ENCODE data around the gene PTGES. TPM values are rescaled to one million over a fixed set of nuclear protein-coding genes. Genes with fewer than 3 reads are reported as not detected.
A peak's percentile ranks its signal among the peaks of the same experiment; 100 is the strongest.
"Not testable (repeated sequence)": the region's sequence is repeated elsewhere in the genome, so short reads cannot be mapped to it uniquely, and the experiment has no call there.

PTGES gene
- under 1 TPM; 0.25 to 0.38 TPM for total RNA-seq
- 0.04 TPM for polyA plus RNA-seq (2013, experiment 1 of 2)
- polyA plus RNA-seq (2013, experiment 2 of 2), result 0.22 TPM
- 0 to 0.30 (median 0) reads per million in 172 experiments for total RNA-seq

GRCh38 chr9:129752900-129753729 lies at the start of gene PTGES:
TSS of gene PTGES (minus strand) at chr9:129753042. CDS start at chr9:129753012, 30 bp downstream.
- Histone ChIP-seq H3K27ac (ENCODE audit: low read depth in 1 of 2, low read length in 2 of 2) (no peak within 1 kb of the TSS), H3K4me1 (ENCODE audit: insufficient read depth, low read length) (peaks cover 23% of the 10 kb centered on the region), H3K9me3 (ENCODE audit: control insufficient read depth in 1 of 2, insufficient read depth in 1 of 2, low read length in 2 of 2) (no peaks in the 10 kb centered on the region), H3K36me3 (ENCODE audit: insufficient read depth, low read length) (no peaks in the 10 kb centered on the region), H3K27me3 (ENCODE audit: control insufficient read depth in 1 of 2, insufficient read depth in 2 of 2, low read length in 2 of 2) (peaks cover 0 to 3% of the 10 kb centered on the region in 2 experiments), H3K4me3 (ENCODE audit: low read length) (no peak within 1 kb of the TSS)
- DNase-seq, result peak; percentile 18 to 78 (median 46)
- ATAC-seq (ENCODE audit: poor library complexity), result peak; percentile 89
- H3K4me3 Mint-ChIP-seq, result no peak within 1 kb of the TSS
- ChIA-PET POLR2A (no interaction called here), CTCF (interaction anchor here (1.2 kb wide), 1 partner anchor 15 kb away, joined by 3 read pairs; no protein-coding TSS in a partner anchor)
- intact Hi-C loops (cut with DNase I, micrococcal nuclease), result no loop called here
- TF ChIP-seq CTCF (IDR thresholded peaks at IDR 0.05), result no peak
- no peaks in the 10 kb centered on the region for H3K9me3 Mint-ChIP-seq
- peaks cover 24% of the 10 kb centered on the region for H3K4me1 Mint-ChIP-seq (ENCODE audit: low read depth)
- H3K27ac Mint-ChIP-seq, result no peak within 1 kb of the TSS
- peaks cover 12% of the 10 kb centered on the region for H3K27me3 Mint-ChIP-seq
- no peaks in the 10 kb centered on the region for H3K36me3 Mint-ChIP-seq (ENCODE audit: low read depth)

- POLR2A ChIA-PET, result interaction anchor here (1.1 kb wide), 1 partner anchor 91 kb away, joined by 3 read pairs; no protein-coding TSS in a partner anchor
- peak overlapping the region; percentile 1 for H3K27ac Mint-ChIP-seq
- H3K9me3 Mint-ChIP-seq, result no peaks in the 10 kb centered on the region
- CTCF ChIA-PET, result no interaction called here
- H3K4me1 Mint-ChIP-seq (ENCODE audit: low read depth), result peaks cover 19% of the 10 kb centered on the region
- H3K36me3 Mint-ChIP-seq (ENCODE audit: low read depth), result peaks cover 22% of the 10 kb centered on the region
- H3K9me3 ChIP-seq (ENCODE audit: control insufficient read depth in 1 of 2, insufficient read depth in 1 of 2, low read length in 2 of 2), result no peaks in the 10 kb centered on the region
- peaks cover 12% of the 10 kb centered on the region for H3K36me3 ChIP-seq (ENCODE audit: insufficient read depth, low read length)
- intact Hi-C loops (cut with DNase I, micrococcal nuclease), result loop anchor here (5.0 to 10.0 kb wide), 3 partner anchors 159 to 296 kb away; partner anchors contain the start of genes ASB6 (in 1 of the 2), C9orf50 (in 1 of the 2) and NTMT1 (in 1 of the 2)
- no peak overlapping the region for H3K27ac ChIP-seq (ENCODE audit: low read depth in 1 of 2, low read length in 2 of 2)
- peaks cover 25% of the 10 kb centered on the region for H3K4me1 ChIP-seq (ENCODE audit: insufficient read depth, low read length)
- H3K4me3 Mint-ChIP-seq, result peak overlapping the region; percentile 73
- no peaks in the 10 kb centered on the region for H3K27me3 ChIP-seq (ENCODE audit: control insufficient read depth in 1 of 2, insufficient read depth in 2 of 2, low read length in 2 of 2)
- TF ChIP-seq CTCF (IDR thresholded peaks at IDR 0.05), result no peak
- ATAC-seq (ENCODE audit: poor library complexity), result no peak
- DNase-seq, result peak in 1 of 14 experiments; percentile 31
- no peaks in the 10 kb centered on the region for H3K27me3 Mint-ChIP-seq
- no peak overlapping the region for H3K4me3 ChIP-seq (ENCODE audit: low read length)
These were observed 48.7 kb upstream of the PTGES start for GRCh38 chr9:129801504-129801903.

- peaks cover 3% of the 10 kb centered on the region for H3K4me1 Mint-ChIP-seq (ENCODE audit: low read depth)
- ChIA-PET CTCF (interaction anchor here (0.7 to 0.9 kb wide), 3 partner anchors 9 to 689 kb away, joined by 3 to 5 read pairs (median 4); no protein-coding TSS in a partner anchor), POLR2A (no interaction called here)
- no peaks in the 10 kb centered on the region for H3K27me3 ChIP-seq (ENCODE audit: control insufficient read depth in 1 of 2, insufficient read depth in 2 of 2, low read length in 2 of 2)
- no peaks in the 10 kb centered on the region for H3K36me3 ChIP-seq (ENCODE audit: insufficient read depth, low read length)
- no peak overlapping the region for H3K27ac Mint-ChIP-seq
- no peaks in the 10 kb centered on the region for H3K27me3 Mint-ChIP-seq
- peaks cover 5% of the 10 kb centered on the region for H3K4me1 ChIP-seq (ENCODE audit: insufficient read depth, low read length)
- H3K9me3 Mint-ChIP-seq, result no peaks in the 10 kb centered on the region
- H3K27ac ChIP-seq (ENCODE audit: low read depth in 1 of 2, low read length in 2 of 2), result no peak overlapping the region
- ATAC-seq (ENCODE audit: poor library complexity) (no peak), DNase-seq (no peak)
- H3K4me3 Mint-ChIP-seq, result no peak overlapping the region
- no peak for TF ChIP-seq CTCF (IDR thresholded peaks at IDR 0.05)
- H3K9me3 ChIP-seq (ENCODE audit: control insufficient read depth in 1 of 2, insufficient read depth in 1 of 2, low read length in 2 of 2), result no peaks in the 10 kb centered on the region
- H3K4me3 ChIP-seq (ENCODE audit: low read length), result no peak overlapping the region
- intact Hi-C loops (cut with DNase I, micrococcal nuclease), result no loop called here
- H3K36me3 Mint-ChIP-seq (ENCODE audit: low read depth), result peaks cover 9% of the 10 kb centered on the region
These were observed 46.1 kb upstream of the PTGES start for GRCh38 chr9:129798973-129799372.

GRCh38 chr9:129796029-129796428 lies 43.2 kb upstream of the PTGES start:
- H3K27ac ChIP-seq (ENCODE audit: low read depth in 1 of 2, low read length in 2 of 2); H3K4me1 ChIP-seq (ENCODE audit: insufficient read depth, low read length); H3K27me3 ChIP-seq (ENCODE audit: control insufficient read depth in 1 of 2, insufficient read depth in 2 of 2, low read length in 2 of 2); ATAC-seq (ENCODE audit: poor library complexity); DNase-seq; H3K36me3 ChIP-seq (ENCODE audit: insufficient read depth, low read length); H3K4me3 ChIP-seq (ENCODE audit: low read length); H3K4me3 Mint-ChIP-seq; POLR2A ChIA-PET; H3K27ac Mint-ChIP-seq; H3K36me3 Mint-ChIP-seq (ENCODE audit: low read depth); H3K27me3 Mint-ChIP-seq; H3K9me3 ChIP-seq (ENCODE audit: control insufficient read depth in 1 of 2, insufficient read depth in 1 of 2, low read length in 2 of 2); H3K4me1 Mint-ChIP-seq (ENCODE audit: low read depth); H3K9me3 Mint-ChIP-seq; intact Hi-C loops (cut with DNase I, micrococcal nuclease): not testable (repeated sequence)
- CTCF ChIA-PET, result interaction anchor here (0.7 kb wide), 1 partner anchor 693 kb away, joined by 3 read pairs; no protein-coding TSS in a partner anchor

Data from CD4-positive, alpha-beta T cell (primary cell).